Right forelimb (tissue), 1 donor: ENCODE data around the gene NKAIN4.

Experiments used
- DNase-seq: peaks from one replicate; pipeline ENCODE4 v3.0.0-alpha.2; 2018

Gene NKAIN4

DNA sequence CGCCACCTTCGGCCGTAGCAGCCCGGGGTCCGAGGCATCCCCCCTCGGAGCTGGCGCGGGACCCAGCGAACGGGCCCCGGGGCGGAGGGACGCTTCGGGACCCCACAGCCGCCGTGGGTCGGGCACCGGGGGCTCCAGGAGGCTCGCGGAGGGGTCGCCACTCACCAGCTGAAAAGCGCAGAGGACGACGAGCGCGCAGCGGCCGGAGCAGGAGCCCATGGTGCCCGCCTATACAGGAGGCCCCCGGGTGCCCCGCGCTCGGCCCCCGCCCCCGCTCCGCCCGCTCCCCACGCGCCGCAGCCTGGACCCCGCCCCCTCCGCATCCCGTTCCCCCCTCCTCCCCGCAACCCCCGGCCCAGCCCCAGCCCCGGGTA is at the start of gene NKAIN4:
Gene NKAIN4, minus strand, starts transcription at position 232 of the 374 bp plus-strand sequence. Its CDS starts 13 bp downstream, at position 219.
- DNase-seq, result no peak

DNA sequence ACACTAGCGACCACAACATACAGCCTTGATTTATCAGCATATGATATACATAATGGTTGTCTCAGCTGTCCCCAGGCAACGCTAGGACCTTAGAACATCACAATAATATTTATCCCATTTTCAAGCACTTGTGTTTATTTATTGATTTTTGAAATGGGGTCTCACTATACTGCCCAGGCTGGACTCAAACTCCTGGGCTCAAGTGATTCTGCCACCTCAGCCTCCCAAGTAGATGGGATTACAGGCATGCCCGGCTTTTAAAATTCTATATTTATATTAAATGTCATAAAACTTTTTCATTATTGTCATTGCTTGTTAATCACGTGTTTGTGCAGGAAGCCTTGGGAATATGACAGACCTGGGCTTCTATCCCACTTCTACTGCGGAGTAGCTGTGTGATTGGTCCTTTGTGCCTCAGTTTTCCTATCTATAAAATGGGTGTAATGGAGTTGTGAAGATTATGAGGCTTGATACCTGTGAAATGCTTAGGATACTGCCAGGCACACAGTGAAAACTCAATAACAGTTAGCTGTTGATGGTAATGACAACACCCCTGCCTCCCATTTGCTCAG is 48.9 kb upstream of the NKAIN4 start:
- no peak for DNase-seq

DNA sequence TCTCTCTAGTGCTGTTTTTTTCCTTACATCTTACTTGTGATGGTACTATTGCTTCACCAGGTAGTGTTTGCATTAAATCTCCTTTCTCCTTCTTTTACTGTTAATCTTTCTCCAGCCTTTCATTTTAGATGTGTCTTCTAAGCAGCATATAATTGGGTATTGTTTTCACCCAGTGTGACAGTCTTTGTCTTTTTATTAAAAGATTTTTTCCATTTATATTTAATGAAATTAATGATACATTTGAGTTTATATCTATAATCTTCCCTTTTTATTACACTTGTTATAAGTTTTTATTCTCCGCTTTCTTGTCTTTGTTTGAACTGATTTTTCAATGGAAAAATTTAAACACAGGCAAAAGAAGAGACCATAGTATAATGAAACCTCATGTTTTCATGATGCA is 47.4 kb upstream of the NKAIN4 start:
- no peak for DNase-seq

GRCh38 chr20:63298731-63299312 is 44.6 kb upstream of the NKAIN4 start:
- DNase-seq, result no peak

DNA sequence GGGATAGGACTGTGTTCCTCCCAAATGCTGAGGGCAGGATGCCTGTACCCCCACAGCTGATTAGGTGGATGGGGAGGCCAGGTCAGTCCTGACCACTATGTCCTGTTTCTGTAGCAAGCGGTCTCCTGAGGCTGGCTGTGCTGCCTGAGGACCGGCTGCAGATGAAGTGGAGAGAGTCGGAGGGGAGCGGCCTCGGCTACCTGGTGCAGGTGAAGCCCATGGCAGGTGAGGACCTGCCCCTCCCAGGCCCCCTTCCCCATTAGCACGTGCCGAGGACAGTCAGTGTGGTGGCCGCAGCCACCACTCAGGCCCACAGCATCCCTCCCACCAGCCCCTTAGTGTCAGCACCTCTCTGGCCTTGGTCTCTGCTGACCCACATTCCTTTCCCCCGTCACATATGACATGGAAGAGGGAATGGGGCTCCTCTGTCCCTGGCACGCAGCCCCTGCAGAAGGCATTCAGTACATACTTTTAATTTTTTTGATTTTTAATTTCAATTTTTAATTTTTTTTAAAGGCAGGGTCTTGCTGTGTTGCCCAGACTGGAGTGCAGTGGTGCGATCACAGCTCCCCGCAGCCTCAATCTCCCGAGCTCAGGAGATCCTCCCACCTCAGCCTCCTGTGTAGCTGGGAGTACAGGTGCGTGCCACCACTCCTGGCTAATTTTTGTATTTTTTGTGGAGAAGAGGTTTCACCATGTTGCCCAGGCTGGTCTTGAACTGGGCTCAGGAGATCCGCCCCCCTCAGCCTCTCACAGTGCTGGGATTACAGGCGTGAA is 43.7 kb upstream of the NKAIN4 start:
- no peak for DNase-seq

DNA sequence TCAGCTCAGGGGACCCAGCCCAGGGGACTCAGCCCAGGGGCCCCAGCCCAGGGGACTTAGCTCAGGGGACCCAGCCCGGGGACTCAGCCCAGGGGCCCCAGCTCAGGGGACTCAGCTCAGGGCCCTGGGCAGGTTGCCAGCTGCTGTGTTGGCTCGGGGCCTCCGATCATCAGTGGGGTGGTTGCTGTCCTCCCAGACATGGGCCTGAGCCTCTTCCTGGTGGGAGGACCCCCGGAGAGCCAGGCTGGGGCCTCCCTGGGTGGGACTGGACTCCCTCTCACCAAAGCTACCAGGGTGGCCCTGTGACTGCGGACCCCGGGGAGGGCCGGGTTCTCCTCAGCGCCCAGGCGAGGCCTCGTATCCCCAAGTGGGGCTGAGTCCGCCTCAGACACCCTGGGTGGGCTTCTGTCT is 43.1 kb upstream of the NKAIN4 start:
- DNase-seq, result no peak

GRCh38 chr20:63296531-63297299 is 42.5 kb upstream of the NKAIN4 start:
- DNase-seq, result no peak

DNA sequence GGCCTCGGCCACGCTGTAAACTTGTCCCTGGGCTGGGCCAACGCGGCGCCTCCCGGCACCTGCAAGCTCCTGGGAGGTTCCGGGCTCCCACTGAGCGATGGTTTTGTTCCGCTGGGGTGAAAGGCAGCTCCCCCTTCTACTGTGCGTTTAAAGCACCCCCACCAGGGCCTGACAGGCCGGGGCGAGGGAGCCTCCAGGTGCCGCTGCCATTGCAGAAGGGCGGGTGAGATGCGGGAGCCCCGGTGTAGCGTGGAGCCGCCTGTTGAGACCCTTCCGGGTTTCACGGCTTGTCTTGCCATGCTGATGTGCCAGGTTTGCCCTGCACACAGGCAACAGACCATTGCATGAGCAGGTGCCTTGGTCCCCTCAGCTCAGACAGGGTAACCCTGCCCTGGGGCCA is 41.6 kb upstream of the NKAIN4 start:
- no peak for DNase-seq

- no peak for DNase-seq
Observed at GRCh38 chr20:63295422-63295821, 41.2 kb upstream of the NKAIN4 start.

DNA sequence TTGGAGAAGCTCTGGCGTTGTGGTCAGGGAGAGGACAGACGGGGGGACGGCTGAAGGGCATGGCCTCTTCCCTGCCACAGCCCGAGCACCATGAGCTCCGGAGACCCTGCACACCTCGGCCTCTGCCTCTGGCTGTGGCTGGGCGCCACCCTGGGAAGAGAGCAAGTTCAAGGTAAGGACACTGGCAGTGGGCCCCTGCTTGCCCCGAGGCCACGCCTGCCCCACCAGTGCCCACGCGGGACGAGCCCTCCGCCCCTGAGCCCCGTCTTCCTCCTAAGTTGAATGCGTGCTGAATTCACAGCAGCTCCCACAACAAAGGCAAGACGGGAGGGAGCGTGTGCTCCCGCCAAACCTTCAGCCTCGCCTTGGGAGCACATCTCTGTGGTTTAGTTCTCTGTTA is 40.8 kb upstream of the NKAIN4 start:
- DNase-seq, result no peak

DNA sequence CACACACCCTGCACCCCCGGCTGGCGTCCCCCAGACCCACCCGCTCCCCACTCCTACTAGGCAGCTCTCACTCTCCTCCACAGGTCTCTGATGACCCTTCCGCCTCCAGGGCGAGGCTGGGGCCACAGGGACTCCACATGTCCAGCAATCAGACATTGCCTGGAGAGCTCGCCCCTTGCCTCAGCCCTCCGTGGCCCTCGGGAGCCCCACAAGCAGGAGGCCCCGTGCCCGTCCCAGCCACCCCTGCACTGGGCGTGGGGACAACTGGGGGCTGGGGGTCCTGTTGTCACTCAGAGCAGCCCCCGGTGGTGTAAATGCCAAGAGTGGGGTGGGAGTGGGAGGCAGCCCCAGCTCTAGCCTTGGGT is 40.3 kb upstream of the NKAIN4 start:
- no peak for DNase-seq

GRCh38 chr20:63293871-63294535 is 39.7 kb upstream of the NKAIN4 start:
- no peak for DNase-seq

DNA sequence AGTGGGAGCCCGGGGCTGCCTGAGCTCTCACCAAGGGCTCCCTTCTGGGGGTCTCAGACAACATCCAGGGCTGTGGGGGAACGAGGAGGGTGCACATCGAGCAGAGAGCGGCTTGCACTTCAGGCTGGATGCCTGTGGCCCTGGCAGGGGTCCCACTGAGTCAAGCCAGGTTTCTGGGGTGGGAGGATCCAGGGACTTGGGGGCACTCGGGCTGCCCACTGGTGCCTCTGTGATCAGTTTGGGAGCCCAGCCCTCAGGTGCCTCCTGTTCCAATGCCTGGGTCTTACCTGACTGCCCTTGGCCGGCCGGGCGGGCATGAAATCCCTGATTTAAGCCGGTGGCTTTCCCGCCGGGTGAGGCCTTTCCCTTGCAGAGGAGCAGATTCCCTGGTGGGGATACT is 39.2 kb upstream of the NKAIN4 start:
- no peak for DNase-seq

DNA sequence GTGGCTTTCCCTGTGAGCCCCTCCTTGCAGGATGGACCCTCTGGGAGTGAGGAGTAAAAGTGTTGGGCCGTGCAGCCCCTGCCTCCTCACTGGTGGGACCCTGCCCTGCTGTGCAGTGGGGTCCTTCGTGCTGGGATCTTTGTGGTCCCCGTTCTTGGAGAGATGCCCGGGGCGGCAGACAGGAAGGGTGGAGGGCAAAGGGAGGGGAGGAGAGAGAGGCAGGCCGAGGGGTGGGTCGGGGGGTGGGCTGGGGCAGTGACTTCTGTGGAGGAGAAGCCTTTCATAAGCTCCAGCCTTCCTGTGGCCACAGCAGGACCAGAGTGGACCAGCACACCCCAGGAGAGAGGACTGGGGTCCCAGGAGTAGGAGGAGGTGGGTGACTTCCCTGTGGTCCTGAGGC is 38.6 kb upstream of the NKAIN4 start, which contains the start of gene COL20A1:
Gene COL20A1, plus strand, starts transcription at position 283 of the 400 bp plus-strand sequence. CDS start 1,922 bp downstream, outside the sequence.
- no peak for DNase-seq

GRCh38 chr20:63292292-63292701 is 38.0 kb upstream of the NKAIN4 start:
- no peak for DNase-seq

GRCh38 chr20:63291811-63292210 is 37.5 kb upstream of the NKAIN4 start:
- no peak for DNase-seq

GRCh38 chr20:63290677-63291472 is 36.6 kb upstream of the NKAIN4 start:
- peak; percentile 74 for DNase-seq

DNA sequence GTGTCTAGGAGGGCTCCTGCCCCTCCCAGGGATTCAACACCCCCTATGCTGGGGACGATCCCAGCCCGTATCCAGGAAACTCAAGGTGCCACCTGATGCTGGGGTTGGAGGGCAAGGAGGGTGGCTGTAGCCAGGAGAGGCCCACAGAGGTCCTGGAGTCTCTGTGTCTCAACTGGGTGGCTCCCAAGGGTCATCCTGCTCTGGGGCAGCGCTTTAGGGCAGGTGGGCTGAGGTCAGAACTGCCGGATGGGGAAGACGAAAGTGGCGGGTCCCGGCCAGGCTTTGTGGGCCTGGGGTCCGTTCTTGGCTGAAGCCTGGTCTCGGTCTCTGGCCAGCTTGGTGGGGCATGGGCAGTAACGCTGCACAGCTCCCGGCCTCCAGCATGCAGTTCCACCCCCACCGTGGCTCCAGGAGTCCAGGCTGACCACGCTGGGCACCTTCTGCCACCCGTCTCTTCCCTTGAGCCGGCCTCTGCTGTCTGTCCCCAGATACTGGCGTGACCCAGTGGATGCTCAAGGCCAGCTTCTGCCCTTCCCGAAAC is 35.9 kb upstream of the NKAIN4 start:
- DNase-seq, result no peak

DNA sequence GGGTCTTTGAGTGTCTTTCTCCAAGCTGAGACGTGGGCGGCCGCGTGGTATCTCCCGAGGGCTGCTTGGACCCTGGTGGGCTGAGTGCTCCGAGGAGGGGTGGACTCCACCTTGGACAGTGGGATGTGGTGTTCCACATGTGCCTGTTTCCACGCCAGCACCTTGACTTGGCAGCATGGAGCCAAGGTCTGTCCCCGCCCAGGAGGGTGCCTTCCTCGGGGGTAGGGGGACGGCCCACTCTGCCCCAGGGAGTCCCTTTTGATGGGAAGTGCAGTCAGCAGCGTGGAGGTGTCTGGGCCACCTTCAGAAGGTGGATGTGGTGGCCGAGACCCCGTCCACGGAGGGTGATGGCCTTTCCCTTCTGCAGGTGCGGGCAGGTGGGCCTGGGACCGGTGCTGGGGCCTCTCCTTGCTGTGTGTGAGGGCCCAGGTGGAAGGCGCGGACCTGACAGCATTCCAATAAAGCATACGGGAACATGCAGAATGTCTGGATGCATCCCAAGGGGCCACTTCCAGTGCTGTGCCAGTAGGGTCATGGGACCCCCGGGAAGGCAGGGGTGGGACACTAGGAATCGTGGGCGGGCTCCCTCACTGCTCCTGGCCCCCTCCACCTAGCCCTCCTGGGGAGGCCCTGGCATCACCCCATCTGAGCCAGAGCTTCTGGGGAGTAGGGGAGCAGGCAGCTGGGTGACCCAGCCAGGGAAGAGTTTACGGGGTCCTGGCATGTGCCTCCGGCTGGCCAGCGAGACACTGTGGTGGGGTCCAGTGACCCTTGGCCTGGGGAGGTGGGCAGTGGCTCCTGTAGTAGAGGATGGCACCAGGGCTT is 35.3 kb upstream of the NKAIN4 start:
- DNase-seq, result no peak

GRCh38 chr20:63288581-63289251 is 34.5 kb upstream of the NKAIN4 start:
- no peak for DNase-seq
